OCI-M2 (cell line): Measurements from ENCODE around the gene SYT3.
A peak's percentile ranks its signal among the peaks of the same experiment; 100 is the strongest.
"Not testable (repeated sequence)": the region's sequence is repeated elsewhere in the genome, so short reads cannot be mapped to it uniquely, and the experiment has no call there.

Experiments used
- DNase-seq: peaks from one replicate; lab custom pipeline; 2025; ENCODE audit not compliant: unreplicated experiment; lab: John Stamatoyannopoulos, UW

SYT3 gene

DNA sequence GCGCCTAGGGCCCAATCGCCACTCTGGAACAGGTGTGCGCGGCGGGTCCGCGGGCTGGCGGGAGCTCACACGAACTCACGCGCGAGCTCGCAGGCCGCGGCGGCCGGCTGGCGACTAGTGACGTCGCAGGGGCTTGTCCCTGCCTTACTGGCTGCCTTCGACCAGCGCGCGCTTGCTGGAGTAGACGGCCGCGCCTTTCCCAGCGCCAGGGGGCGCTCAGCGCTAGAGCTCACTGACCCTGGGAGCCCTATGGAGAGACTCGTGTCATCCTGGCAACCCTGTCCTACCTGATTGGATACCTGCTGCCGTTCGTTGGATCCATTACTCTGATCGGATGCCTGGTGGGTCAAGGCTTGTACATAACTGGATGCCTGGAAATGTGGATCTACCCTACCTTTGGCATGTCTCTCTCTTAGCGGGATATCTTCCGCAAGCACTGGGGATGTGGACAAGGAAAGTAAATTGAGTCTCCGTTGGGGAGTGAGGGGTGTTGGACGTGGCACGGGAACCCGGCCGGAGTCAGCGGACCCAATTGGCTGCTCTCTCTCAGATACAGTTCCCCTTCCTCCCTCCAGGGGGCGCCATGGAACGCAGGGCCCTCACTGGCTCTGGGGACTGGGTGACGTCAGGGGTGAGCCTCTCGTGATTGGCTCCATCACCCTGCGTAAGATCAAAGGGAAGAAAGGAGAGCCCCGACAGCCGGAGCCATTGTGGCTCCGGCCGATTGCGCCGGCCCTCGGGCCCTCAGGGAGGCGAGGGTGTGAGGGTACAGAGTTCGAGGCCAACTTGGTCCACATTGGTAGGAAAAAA, 35.2 kb downstream of the SYT3 start:
- DNase-seq, result not testable (repeated sequence)

DNA sequence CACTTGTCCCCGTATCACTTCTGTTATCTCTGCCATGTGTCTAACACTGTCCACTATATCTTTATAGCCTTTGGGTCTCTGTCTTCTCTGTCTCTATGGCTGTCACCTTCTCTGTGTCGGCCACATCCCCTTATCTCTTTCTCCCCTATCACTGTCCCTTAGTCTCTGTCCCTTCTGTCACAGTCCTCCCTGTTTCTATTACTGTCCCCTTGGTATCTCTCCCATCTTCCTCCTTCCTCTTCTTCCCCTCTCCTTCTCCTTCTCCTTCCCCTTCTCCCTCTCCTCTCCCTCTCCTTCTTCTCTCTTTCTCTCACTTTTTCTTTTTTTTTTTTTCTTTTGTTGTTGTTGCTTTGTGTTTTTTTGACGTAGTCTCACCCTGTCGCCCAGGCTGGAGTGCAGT, 36.7 kb downstream of the SYT3 start:
- no peak for DNase-seq

DNA sequence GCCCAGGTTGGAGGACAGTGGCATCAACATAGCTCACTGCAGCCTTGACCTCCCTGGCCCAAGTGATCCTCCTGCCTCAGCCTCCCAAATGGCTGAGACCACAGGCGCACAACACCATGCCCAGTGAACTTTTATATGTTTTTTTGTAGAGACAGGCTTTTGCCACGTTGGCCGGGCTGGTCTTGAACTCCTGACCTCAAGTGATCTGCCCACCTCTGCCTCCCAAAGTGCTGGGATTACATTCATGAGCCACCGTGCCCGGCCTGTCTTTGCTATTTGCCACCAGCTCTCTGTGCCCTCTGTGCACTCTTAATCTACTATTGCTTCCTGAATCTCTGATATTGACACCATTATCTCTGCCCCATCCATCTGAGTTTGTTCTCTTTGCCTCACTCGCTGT, 37.2 kb downstream of the SYT3 start:
- DNase-seq, result no peak

GRCh38 chr19:50602089-50602422, 37.6 kb downstream of the SYT3 start:
- no peak for DNase-seq

- DNase-seq, result peak; percentile 82
Measured at GRCh38 chr19:50601407-50602088, 38.1 kb downstream of the SYT3 start.

- no peak for DNase-seq
Measured at GRCh38 chr19:50599427-50599826, 40.3 kb downstream of the SYT3 start.

DNA sequence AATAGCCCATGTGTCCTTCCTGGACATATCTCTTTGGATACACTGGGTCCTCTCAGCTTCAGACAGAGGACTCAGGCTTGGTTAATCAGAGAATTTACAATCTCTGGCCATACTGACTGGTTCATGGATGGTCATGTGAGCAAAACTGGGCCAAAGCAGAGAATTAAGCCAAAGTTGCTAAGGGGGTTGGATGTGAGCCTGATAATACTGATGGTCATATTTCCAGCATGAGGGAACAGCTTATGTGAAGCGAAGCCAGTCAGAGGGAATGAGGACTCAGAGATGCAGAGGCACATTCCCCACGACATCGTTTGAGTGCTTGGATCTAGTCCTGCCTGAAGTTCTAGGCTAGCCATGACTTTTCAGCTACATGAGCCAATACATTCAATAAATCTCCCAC, 49.5 kb downstream of the SYT3 start:
- no peak for DNase-seq

DNA sequence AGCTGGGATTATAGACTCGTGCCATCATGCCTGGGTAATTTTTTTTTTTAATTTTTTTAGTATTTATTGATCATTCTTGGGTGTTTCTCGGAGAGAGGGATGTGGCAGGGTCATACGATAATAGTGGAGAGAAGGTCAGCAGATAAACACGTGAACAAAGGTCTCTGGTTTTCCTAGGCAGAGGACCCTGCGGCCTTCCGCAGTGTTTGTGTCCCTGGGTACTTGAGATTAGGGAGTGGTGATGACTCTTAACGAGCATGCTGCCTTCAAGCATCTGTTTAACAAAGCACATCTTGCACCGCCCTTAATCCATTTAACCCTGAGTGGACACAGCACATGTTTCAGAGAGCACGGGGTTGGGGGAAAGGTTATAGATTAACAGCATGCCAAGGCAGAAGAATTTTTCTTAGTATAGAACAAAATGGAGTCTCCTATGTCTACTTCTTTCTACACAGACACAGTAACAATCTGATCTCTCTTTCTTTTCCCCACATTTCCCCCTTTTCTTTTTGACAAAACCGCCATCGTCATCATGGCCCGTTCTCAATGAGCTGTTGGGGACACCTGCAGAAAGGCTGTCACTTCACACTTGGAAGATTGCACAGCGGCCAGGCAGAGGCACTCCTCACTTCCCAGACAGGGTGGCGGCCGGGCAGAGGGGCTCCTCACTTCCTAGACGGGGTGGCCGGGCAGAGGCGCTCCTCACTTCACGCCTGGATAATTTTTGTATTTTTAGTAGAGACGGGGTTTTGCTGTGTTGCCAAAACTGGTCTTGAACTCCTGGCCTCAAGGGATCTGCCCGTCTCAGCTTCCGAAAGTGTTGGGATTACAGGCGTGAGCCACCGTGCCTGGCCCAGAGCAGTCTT, 57.7 kb downstream of the SYT3 start:
- not testable (repeated sequence) for DNase-seq

- no peak for DNase-seq
Measured at GRCh38 chr19:50580970-50581634, 58.6 kb downstream of the SYT3 start.

DNA sequence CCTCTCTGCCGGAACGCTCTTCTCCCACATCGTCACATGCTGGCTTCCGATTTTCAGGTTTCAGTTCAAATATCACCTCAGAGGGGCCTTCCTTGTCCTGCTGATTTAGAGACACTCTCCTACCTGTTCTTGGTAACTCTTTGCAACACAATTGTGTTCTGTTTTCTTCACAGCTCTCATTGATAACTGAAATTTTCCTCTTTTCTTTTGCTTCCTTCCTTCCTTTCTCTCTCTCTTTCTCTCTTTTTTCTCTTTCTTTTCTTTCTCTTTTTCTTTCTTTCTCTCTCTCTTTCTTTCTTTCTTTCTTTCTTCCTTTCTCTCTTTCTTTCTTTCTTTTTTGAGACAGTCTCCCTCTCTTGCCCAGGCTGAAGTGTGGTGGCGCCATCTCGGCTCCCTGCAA, 59.4 kb downstream of the SYT3 start:
- DNase-seq, result no peak

DNA sequence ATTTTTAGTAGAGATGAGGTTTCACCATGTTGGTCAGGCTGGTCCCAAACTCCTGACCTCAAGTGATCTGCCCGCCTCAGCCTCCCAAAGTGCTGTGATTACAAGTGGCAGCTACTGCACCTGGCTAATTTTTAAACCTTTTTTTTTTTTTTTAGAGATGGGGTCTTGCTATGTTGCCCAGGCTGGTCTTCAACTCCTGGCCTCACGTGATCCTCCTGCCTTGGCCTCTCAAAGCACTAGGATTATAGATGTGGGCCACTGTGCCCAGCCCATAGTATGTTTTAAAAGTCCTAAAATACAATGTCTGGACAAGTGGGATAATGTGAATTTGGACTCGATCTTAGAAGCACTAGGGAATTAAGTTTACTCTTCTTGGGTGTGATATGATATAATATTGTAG, 62.9 kb downstream of the SYT3 start:
- DNase-seq, result not testable (repeated sequence)

- no peak for DNase-seq
Measured at GRCh38 chr19:50573741-50574461, 65.8 kb downstream of the SYT3 start.
